ENCODE results near the gene FAM78B.

Gene FAM78B

GRCh38 chr1:166182281-166182680 is 15.5 kb upstream of the FAM78B start:
- Histone ChIP-seq H3K27ac (ENCODE audit: low read depth, low read length) (no peak overlapping the region), H3K9me3 (ENCODE audit: control insufficient read depth, insufficient read depth, low read length) (no peaks in the 10 kb centered on the region), H3K4me3 (ENCODE audit: low read depth, low read length) (no peak overlapping the region), H3K9ac (ENCODE audit: low read depth, low read length) (no peak overlapping the region), H3K4me1 (ENCODE audit: control insufficient read depth, insufficient read depth, low read length) (peaks cover 21% of the 10 kb centered on the region), H3K36me3 (ENCODE audit: control insufficient read depth, insufficient read depth, low read length) (no peaks in the 10 kb centered on the region), H3K27me3 (ENCODE audit: control insufficient read depth, insufficient read depth, low read length) (no peaks in the 10 kb centered on the region)

- no peaks in the 10 kb centered on the region for H3K27me3 ChIP-seq (ENCODE audit: control insufficient read depth, insufficient read depth, low read length)
- H3K27ac ChIP-seq (ENCODE audit: low read depth, low read length) = no peak overlapping the region
- H3K9ac ChIP-seq (ENCODE audit: low read depth, low read length) = no peak overlapping the region
- no peak overlapping the region for H3K4me3 ChIP-seq (ENCODE audit: low read depth, low read length)
- peaks cover 17% of the 10 kb centered on the region for H3K4me1 ChIP-seq (ENCODE audit: control insufficient read depth, insufficient read depth, low read length)
- H3K36me3 ChIP-seq (ENCODE audit: control insufficient read depth, insufficient read depth, low read length) = no peaks in the 10 kb centered on the region
- no peaks in the 10 kb centered on the region for H3K9me3 ChIP-seq (ENCODE audit: control insufficient read depth, insufficient read depth, low read length)
Observed at GRCh38 chr1:166176416-166176815, 9.6 kb upstream of the FAM78B start.

DNA sequence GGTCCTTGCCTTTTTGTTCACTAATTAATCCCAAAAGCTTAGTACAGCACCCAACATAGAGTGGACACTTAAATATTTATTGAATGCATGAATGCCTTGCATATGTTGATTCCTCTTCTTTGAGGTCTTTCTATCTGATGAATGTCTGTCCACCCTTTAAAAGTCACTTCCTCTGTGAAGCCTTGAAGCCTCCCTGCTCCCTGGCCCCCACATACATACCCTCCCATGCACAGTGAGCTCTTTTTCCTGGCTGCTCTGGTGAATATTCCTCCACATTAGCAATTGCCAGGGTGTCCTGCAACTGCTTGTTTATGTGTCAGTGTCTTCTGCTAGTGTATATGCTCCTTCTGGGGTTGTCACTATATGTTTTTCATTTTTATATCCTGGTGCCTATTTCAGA is 8.2 kb upstream of the FAM78B start:
- Histone ChIP-seq H3K9ac (ENCODE audit: low read depth, low read length) (no peak overlapping the region), H3K36me3 (ENCODE audit: control insufficient read depth, insufficient read depth, low read length) (no peaks in the 10 kb centered on the region), H3K4me1 (ENCODE audit: control insufficient read depth, insufficient read depth, low read length) (peaks cover 24% of the 10 kb centered on the region), H3K4me3 (ENCODE audit: low read depth, low read length) (no peak overlapping the region), H3K27ac (ENCODE audit: low read depth, low read length) (no peak overlapping the region), H3K9me3 (ENCODE audit: control insufficient read depth, insufficient read depth, low read length) (no peaks in the 10 kb centered on the region), H3K27me3 (ENCODE audit: control insufficient read depth, insufficient read depth, low read length) (no peaks in the 10 kb centered on the region)

- peaks cover 33% of the 10 kb centered on the region for H3K4me1 ChIP-seq (ENCODE audit: control insufficient read depth, insufficient read depth, low read length)
- no peaks in the 10 kb centered on the region for H3K27me3 ChIP-seq (ENCODE audit: control insufficient read depth, insufficient read depth, low read length)
- no peak overlapping the region for H3K27ac ChIP-seq (ENCODE audit: low read depth, low read length)
- no peak overlapping the region for H3K4me3 ChIP-seq (ENCODE audit: low read depth, low read length)
- no peaks in the 10 kb centered on the region for H3K9me3 ChIP-seq (ENCODE audit: control insufficient read depth, insufficient read depth, low read length)
- no peak overlapping the region for H3K9ac ChIP-seq (ENCODE audit: low read depth, low read length)
- H3K36me3 ChIP-seq (ENCODE audit: control insufficient read depth, insufficient read depth, low read length) = no peaks in the 10 kb centered on the region
Observed at GRCh38 chr1:166174108-166174507, 7.3 kb upstream of the FAM78B start.

DNA sequence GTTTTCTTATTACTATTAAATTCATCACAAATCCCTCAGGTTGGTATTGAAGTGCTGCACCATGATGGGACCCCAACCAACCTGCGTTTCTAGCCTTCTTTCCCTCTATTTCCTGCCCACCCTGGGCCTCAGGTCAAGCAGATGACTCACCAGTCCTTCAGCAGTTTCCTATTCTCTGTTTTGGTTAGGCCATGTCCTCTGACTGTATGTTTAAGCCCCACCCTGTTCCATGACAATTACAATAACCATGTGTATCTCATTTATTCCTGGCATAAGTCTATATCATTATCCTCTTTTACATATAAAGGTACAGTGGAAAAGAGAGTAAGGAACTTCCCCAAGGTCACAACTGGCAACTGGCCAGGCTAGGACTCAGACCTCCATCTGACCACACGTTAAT is 5.3 kb upstream of the FAM78B start:
- H3K9me3 ChIP-seq (ENCODE audit: control insufficient read depth, insufficient read depth, low read length) = no peaks in the 10 kb centered on the region
- H3K4me3 ChIP-seq (ENCODE audit: low read depth, low read length) = no peak overlapping the region
- no peaks in the 10 kb centered on the region for H3K36me3 ChIP-seq (ENCODE audit: control insufficient read depth, insufficient read depth, low read length)
- peaks cover 10% of the 10 kb centered on the region for H3K27me3 ChIP-seq (ENCODE audit: control insufficient read depth, insufficient read depth, low read length)
- H3K27ac ChIP-seq (ENCODE audit: low read depth, low read length) = no peak overlapping the region
- no peak overlapping the region for H3K9ac ChIP-seq (ENCODE audit: low read depth, low read length)
- peaks cover 44% of the 10 kb centered on the region for H3K4me1 ChIP-seq (ENCODE audit: control insufficient read depth, insufficient read depth, low read length)

DNA sequence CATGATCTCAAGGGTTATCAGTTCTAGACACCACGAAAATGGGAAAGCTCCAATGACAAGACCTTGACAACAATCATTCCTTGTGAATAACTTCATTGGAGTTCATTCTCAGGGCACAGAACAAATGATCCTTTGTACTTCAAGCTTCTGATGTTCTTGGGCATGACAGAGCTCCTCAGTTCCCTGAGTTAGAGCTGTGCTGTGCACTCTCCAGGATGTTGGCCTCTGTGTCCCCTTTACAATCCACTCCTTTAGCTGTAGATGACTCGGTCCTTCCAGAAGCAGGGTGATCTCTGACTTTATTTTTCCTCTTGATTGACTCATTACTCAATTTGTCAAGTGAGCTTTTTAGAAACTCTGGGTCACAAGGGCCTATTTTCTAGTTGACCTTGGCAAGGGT is 3.9 kb upstream of the FAM78B start:
- no peak overlapping the region for H3K27ac ChIP-seq (ENCODE audit: low read depth, low read length)
- H3K27me3 ChIP-seq (ENCODE audit: control insufficient read depth, insufficient read depth, low read length) = peaks cover 18% of the 10 kb centered on the region
- H3K36me3 ChIP-seq (ENCODE audit: control insufficient read depth, insufficient read depth, low read length) = no peaks in the 10 kb centered on the region
- H3K4me3 ChIP-seq (ENCODE audit: low read depth, low read length) = no peak overlapping the region
- H3K4me1 ChIP-seq (ENCODE audit: control insufficient read depth, insufficient read depth, low read length) = peaks cover 44% of the 10 kb centered on the region
- H3K9me3 ChIP-seq (ENCODE audit: control insufficient read depth, insufficient read depth, low read length) = no peaks in the 10 kb centered on the region
- no peak overlapping the region for H3K9ac ChIP-seq (ENCODE audit: low read depth, low read length)

DNA sequence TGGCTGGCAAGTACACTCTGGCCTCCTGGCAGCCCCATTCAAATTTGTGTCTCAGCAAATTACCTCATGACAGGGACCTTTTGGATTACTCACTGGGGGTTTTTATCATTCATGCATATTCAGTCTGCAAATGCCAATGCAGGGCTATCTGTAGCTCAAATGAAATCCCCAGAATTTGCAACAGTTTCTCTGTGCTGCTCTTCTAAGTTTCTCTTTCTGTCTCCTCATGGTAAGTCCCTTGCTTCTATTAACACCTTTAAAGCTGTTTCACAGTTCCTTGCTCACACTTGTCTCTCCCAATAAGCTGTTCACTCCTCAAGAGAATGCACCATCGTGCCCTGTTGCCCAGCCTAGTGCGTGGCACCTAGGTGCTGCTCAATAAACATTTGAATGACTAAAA is 3.3 kb upstream of the FAM78B start:
- H3K9me3 ChIP-seq (ENCODE audit: control insufficient read depth, insufficient read depth, low read length) = no peaks in the 10 kb centered on the region
- peaks cover 24% of the 10 kb centered on the region for H3K27me3 ChIP-seq (ENCODE audit: control insufficient read depth, insufficient read depth, low read length)
- H3K9ac ChIP-seq (ENCODE audit: low read depth, low read length) = no peak overlapping the region
- no peak overlapping the region for H3K27ac ChIP-seq (ENCODE audit: low read depth, low read length)
- no peaks in the 10 kb centered on the region for H3K36me3 ChIP-seq (ENCODE audit: control insufficient read depth, insufficient read depth, low read length)
- no peak overlapping the region for H3K4me3 ChIP-seq (ENCODE audit: low read depth, low read length)
- H3K4me1 ChIP-seq (ENCODE audit: control insufficient read depth, insufficient read depth, low read length) = peaks cover 44% of the 10 kb centered on the region

DNA sequence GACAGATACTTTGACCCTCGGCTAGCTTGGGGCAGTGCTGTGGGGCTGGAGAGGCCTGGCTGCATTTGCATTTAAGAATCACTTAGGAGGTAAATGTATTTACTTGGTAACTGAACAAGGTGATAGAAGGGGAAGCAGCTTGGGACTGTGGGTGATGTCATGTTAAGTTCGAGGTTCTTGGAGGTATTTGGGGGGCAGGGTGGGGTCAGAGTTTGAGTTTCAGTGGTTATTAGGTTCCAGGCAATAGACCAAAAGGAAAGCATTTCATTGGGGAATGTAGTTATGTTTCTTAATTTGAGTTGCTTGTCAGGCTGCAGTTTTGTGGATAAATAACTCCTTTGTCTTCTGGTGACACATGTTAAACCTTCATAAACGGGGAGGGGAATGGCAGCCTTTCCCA is 2.4 kb upstream of the FAM78B start:
- Histone ChIP-seq H3K9ac (ENCODE audit: low read depth, low read length) (no peak overlapping the region), H3K9me3 (ENCODE audit: control insufficient read depth, insufficient read depth, low read length) (no peaks in the 10 kb centered on the region), H3K4me1 (ENCODE audit: control insufficient read depth, insufficient read depth, low read length) (peaks cover 44% of the 10 kb centered on the region), H3K27ac (ENCODE audit: low read depth, low read length) (no peak overlapping the region), H3K4me3 (ENCODE audit: low read depth, low read length) (no peak overlapping the region), H3K27me3 (ENCODE audit: control insufficient read depth, insufficient read depth, low read length) (peaks cover 32% of the 10 kb centered on the region), H3K36me3 (ENCODE audit: control insufficient read depth, insufficient read depth, low read length) (no peaks in the 10 kb centered on the region)

DNA sequence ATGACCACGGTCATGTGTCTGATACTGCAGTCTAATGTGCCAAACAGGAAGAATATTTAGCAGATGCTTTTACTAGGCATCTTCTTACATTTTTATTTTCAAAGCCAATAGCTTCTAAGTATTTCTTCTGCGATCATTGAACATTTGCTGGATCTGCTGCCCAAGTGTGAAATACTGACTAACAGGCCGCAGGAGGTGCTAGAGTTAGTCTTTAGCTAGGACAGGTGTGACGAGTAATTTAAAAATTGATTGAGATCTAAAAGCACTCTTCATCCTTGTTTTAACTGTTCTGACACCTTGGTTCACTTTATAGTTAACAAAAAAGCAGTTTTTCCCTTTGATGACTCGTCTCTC is 748 bp upstream of the FAM78B start:
- Histone ChIP-seq H3K9ac (ENCODE audit: low read depth, low read length) (no peak overlapping the region), H3K36me3 (ENCODE audit: control insufficient read depth, insufficient read depth, low read length) (no peaks in the 10 kb centered on the region), H3K9me3 (ENCODE audit: control insufficient read depth, insufficient read depth, low read length) (no peaks in the 10 kb centered on the region), H3K27me3 (ENCODE audit: control insufficient read depth, insufficient read depth, low read length) (peaks cover 48% of the 10 kb centered on the region), H3K4me1 (ENCODE audit: control insufficient read depth, insufficient read depth, low read length) (peaks cover 31% of the 10 kb centered on the region), H3K4me3 (ENCODE audit: low read depth, low read length) (peak overlapping the region; percentile 64), H3K27ac (ENCODE audit: low read depth, low read length) (no peak overlapping the region)

- Histone ChIP-seq H3K36me3 (ENCODE audit: control insufficient read depth, insufficient read depth, low read length) (no peaks in the 10 kb centered on the region), H3K9me3 (ENCODE audit: control insufficient read depth, insufficient read depth, low read length) (no peaks in the 10 kb centered on the region), H3K4me1 (ENCODE audit: control insufficient read depth, insufficient read depth, low read length) (peaks cover 31% of the 10 kb centered on the region), H3K9ac (ENCODE audit: low read depth, low read length) (no peak overlapping the region), H3K4me3 (ENCODE audit: low read depth, low read length) (peak overlapping the region; percentile 64; the same call in 1 of the 2 replicates), H3K27ac (ENCODE audit: low read depth, low read length) (no peak overlapping the region), H3K27me3 (ENCODE audit: control insufficient read depth, insufficient read depth, low read length) (peaks cover 55% of the 10 kb centered on the region)
Observed at GRCh38 chr1:166166329-166166697, 488 bp downstream of the FAM78B start.

DNA sequence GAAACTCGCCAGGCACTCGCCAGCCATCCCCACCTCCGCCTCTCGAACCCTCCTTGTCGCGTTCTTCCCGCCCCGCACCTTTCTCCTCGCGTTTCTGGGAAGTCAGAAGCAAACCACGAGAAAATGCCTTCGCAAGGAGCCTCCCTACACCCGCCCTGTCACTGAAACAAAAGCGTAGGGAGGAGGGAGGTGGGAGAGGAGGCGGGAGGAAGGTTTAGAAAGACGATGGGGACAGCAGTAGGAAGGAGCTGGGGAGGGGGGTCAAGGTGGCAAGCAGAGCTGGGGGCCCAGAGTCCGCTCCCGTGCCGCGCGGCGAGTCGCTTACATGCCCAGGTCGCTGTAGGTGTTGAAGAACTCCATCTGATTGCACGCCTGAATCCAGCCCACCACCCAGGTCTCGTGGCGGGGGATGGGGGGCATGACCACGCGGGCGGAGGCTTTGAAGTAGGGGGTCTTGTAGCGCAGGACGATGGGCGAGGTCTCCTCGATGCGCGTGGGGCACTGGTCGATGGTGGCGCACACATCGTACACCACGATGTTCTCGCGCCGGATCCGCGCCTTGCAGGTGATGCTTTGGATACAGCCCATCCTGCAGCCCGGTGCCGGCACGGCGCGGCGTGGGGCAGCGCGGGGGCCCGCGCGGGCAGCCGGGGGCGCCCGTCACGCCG is 1.0 kb downstream of the FAM78B start:
- peaks cover 31% of the 10 kb centered on the region for H3K4me1 ChIP-seq (ENCODE audit: control insufficient read depth, insufficient read depth, low read length)
- peak overlapping the region; percentile 64 for H3K4me3 ChIP-seq (ENCODE audit: low read depth, low read length)
- no peaks in the 10 kb centered on the region for H3K9me3 ChIP-seq (ENCODE audit: control insufficient read depth, insufficient read depth, low read length)
- peaks cover 55% of the 10 kb centered on the region for H3K27me3 ChIP-seq (ENCODE audit: control insufficient read depth, insufficient read depth, low read length)
- no peaks in the 10 kb centered on the region for H3K36me3 ChIP-seq (ENCODE audit: control insufficient read depth, insufficient read depth, low read length)
- H3K27ac ChIP-seq (ENCODE audit: low read depth, low read length) = no peak overlapping the region
- no peak overlapping the region for H3K9ac ChIP-seq (ENCODE audit: low read depth, low read length)

Measured in HUES48 (cell line).